HG02840 (cell line): ENCODE measurements around the gene CLSTN1.

ENCODE experiments used
- ATAC-seq: cut with Tn5 transposase; IDR thresholded peaks from one replicate; pipeline ENCODE4 v1.9.1; 2021; ENCODE audit warnings: mild to moderate bottlenecking, moderate library complexity, moderate number of reproducible peaks; ENCODE audit not compliant: unreplicated experiment, low FRiP score

Gene CLSTN1

DNA sequence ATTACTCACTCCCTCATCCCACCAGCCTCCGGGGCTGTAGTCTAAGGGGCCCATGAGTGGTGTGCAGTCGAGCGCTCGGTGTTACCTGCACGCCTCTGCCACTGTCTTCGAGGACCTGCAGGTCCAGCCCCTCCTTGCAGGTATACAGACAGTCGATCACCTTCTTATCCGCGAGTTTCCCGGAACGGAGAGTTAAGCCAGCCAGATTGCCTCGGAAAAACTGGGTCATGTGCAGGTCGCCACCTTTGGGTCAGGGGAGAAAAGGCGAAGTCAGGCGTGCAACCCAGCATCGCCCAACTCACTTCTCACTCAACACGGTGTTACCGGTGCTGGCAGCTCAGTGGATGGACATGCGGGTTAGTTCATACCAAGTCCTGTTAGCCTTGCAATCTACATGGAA, 88.0 kb downstream of the CLSTN1 start:
- ATAC-seq: no peak

DNA sequence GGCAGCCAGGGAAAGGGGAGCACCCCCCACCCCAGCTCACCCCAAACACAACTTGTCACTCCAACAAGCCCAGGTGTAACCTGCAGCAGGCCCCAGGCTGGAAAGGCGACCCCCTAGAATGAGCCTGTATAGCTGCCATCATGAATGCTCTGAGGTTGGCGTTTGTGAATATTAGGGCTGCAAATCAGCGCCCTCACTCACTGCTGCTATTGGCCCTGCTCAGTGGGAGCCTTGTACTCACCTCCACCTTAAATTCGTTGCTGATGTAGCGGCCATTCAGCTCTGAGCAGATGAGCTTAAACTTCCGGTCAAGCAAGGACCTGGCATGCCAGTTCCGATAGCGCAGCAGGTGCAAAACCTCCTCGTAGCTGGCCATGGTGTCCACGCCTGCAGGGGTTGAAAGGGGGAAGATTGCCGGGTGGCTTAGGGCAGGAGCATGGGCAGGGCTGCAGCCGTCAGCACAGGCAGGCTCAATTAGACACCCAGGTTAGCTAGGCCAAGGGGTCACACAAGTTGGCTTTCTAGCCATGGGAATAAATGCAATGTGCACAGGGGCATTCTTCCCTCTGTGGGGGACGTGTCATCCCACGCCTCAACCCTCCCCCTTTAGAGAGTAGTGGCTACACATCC, 90.5 kb downstream of the CLSTN1 start:
- ATAC-seq: no peak

DNA sequence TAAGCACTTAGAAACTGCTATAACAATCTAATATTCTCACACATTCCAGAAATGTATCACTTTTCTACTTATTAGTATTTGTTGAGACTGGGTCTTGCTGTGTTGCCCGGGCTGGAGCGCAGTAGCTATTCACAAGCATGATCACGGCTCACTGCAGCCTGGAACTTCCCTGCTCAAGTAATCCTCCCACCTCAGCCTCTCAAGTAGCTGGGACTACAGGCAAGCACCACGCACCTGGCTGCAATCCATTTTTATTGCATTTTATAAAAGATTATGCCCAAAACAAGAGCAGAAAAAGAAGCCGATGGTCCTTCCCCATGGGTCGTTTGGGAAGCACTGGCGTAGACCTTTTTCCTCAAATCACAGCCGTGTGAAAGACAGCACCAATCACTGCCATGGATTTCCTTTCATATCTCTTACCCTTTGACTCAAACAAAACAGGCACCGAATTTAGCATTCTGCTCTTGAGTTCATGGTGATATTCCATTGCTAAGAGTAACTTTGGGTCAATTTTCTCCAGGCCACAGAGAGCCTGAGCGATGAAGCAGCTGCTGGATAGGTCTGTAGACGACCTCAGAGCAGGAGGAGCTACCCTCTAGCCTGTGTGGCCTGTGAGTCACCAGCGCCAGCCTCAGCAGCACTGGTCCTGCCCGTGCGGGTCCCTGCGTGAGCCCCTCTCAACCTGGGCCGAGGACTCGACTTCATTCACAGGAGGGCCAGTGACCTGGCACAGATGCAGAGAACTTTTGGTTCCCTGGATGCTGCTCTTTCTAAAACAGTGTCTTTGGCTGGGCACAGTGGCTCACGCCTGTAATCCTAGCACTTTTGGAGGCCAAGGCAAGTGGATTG, 91.4 kb downstream of the CLSTN1 start:
- no peak for ATAC-seq

DNA sequence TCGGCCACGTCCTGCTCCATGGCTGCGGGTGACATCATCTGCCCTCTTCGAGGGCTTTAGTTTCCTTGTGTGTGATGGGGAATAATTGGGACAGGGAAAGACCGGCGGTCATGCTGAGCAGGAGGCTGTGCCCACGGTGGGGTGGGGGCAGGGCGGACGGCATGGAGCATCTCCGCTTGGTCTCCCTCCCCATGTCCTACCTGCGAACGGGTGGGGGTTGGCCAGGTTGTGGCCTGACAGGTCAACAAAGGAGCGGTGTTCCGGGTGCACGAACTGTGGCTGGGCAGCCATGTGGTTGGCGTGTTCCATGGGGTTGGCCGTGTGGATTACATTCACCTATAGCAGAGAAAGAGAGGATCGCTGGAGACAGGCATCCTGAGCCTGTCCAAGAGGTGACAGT, 92.2 kb downstream of the CLSTN1 start:
- no peak for ATAC-seq

DNA sequence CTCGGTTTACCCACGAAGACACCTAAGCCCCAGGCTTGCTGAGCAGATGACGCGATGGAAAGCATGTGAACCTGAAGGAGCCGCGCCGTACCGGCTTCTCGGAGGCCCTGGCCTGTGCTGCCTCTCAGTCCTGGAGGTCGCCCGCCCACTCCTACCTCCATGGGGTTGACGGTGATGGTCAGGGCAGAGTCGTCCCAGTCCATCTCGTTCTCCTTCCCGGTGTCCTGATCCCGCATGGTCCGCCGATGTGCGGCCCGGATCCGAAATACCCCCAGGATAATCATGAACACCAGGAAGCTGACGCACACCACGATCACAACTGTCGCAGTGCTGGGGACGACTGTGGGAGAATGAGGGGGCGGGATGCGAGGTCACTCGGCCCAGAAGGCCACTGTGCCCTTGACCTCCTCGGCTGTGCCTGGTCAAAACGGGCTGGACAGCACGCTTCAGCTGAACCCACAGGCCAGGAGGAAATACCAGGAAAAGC, 92.7 kb downstream of the CLSTN1 start:
- no peak for ATAC-seq

DNA sequence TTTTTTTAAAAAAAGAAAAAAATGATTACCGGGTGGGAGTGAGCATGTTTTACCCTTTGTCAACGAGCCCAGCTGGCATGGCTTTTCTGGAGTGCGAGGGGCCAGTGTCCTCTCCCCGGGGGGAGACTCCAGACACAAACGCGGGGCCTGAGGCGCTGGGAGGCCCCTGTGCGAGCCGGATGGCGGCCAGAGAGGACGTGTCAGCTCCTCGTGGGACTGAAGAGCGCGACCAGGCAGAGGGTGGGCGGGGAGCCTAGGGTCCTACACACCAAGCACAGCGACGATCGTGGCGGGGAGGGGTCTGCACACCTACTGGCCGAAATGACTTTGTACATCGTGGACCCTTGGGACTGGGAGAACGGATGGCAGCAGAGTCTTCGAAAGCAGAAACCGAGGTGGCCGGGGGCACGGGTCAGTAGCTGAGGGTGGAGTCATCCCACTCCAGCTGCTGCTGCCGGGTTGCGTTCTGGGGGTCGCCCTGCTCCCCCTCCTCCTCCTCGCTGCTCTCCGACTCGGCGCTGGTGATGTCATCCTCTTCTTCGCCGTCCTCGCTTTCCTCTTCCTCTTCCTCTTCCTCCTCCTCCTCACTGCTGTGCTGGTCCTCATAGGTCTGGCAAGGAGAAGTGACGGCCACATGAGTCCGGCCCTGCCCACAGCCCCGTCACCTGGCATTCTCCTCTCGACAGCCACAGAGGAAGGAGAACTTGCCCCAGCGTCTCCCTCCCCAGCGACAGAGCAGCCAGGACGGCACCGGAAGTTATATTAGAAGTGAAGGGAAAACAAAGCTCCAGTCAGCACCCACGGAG, 93.5 kb downstream of the CLSTN1 start:
- ATAC-seq: no peak

DNA sequence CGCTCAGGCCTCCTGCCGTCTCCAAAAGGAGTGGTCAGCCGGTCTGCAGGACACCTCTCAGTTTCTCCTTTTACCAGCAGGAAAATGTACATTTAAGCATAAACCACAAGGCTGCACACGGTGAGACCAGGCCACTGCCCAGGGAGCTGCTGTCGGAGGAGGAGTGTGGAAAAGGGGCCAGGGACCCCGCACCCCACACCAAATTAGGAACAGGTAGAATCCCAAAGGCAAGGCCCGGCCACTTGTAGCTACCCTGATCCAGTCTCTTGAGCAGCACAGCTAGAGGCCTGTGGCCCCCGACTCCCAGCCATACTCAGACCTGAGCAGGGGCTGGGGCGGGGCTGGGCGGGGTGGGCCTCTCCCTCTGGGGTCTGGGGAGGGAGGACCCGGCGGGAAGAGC, 94.2 kb downstream of the CLSTN1 start:
- no peak for ATAC-seq

DNA sequence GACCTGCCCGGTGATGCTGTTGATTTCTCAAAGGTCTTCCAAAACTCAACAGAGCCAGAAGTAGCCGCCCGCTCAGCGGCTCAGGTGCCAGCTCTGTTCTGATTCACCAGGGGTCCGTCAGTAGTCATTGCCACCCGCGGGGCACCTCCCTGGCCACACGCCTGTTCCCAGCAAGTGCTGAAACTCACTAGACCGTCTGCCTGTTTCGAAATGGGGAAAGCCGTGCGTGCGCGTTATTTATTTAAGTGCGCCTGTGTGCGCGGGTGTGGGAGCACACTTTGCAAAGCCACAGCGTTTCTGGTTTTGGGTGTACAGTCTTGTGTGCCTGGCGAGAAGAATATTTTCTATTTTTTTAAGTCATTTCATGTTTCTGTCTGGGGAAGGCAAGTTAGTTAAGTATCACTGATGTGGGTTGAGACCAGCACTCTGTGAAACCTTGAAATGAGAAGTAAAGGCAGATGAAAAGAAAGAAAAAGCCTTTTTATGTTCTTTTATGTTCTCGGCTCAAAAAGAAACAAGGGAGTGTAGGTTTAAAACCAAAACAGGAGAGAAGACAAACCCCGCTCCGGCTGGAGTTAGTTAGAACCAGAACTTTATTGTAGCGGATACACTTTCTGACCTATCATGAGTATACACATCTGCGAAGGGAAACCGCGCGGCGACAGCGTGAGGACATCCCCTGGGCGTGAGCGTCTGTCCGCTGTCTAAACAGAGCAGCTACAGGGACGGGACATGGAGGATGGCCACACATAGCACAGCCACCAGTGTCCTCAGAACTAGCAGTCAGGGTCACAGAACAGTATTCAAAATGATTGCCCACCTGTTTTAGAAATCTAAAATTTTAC, 95.1 kb downstream of the CLSTN1 start:
- no peak for ATAC-seq

DNA sequence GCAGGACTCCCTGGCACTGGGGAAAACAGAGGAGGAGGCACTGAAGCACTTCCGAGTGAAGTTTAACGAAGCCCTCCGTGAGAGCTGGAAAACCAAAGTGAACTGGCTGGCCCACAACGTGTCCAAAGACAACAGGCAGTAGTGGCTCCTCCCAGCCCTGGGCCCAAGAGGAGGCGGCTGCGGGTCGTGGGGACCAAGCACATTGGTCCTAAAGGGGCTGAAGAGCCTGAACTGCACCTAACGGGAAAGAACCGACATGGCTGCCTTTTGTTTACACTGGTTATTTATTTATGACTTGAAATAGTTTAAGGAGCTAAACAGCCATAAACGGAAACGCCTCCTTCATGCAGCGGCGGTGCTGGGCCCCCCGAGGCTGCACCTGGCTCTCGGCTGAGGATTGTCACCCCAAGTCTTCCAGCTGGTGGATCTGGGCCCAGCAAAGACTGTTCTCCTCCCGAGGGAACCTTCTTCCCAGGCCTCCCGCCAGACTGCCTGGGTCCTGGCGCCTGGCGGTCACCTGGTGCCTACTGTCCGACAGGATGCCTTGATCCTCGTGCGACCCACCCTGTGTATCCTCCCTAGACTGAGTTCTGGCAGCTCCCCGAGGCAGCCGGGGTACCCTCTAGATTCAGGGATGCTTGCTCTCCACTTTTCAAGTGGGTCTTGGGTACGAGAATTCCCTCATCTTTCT, 96.7 kb downstream of the CLSTN1 start:
- no peak for ATAC-seq

DNA sequence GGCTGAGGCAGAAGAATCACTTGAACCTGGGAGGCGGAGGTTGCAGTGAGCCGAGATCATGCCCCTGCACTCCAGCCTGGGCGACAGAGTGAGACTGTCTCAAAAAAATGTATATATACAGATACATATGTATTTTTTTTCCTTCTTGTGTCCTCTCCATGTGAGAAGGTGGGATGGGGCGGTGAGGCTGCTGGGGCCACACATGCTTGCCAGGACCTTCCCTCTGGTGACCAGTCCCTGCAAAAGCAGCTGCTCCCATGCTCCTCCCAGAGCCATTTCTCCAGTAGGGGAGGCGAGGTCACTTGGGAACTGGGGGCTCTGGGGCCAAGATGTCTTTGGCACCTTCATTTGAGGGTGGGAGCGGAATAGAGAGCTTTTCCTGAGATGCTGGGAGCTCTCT, 97.4 kb downstream of the CLSTN1 start:
- ATAC-seq: no peak

DNA sequence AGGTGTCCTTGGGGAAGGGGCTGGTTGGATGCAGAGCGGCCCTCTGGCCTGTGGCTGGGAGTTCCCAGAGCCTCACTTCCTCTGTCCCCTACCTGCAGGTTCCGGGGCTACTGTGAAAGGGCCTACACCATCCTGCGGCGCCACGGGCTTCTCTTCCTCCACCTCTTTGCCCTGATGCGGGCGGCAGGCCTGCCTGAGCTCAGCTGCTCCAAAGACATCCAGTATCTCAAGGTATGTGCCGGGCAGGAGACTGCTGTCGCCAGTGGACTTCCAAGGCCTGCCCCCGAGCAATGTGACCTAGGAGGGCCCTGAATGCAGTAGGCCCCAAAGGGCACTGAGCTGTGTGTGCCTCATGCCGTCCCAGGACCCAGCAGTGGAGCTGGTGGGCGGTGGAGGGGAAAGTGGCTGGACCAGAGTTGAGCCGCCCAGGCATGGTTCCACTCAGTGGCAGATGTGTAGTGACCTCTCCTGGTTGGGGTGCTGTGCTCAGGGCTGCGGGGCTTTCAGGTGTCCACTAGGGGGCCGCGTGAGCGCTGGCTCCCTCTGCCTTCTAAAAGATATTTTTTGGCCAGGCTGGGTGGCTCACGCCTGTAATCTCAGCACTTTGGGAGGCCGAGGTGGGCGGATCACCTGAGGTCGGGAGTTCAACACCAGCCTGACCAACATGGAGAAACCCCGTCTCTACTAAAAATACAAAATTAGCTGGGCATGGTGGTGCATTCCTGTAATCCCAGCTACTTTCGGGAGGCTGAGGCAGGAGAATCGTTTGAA, 98.9 kb downstream of the CLSTN1 start:
- ATAC-seq: no peak

DNA sequence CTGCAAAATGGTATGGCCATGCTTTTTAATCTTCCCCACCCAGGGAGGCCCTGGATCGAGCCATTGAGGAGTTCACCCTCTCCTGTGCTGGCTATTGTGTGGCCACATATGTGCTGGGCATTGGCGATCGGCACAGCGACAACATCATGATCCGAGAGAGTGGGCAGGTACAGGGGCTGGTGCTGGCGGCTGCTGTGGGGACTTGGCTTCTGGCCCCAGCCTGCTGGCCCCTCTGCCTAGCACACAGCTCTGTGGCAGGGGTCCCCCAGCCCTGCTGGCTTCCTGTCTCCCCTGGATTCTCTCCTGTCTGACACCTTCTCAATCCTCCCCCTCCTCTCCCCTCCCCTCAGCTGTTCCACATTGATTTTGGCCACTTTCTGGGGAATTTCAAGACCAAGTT, 99.8 kb downstream of the CLSTN1 start:
- no peak for ATAC-seq

DNA sequence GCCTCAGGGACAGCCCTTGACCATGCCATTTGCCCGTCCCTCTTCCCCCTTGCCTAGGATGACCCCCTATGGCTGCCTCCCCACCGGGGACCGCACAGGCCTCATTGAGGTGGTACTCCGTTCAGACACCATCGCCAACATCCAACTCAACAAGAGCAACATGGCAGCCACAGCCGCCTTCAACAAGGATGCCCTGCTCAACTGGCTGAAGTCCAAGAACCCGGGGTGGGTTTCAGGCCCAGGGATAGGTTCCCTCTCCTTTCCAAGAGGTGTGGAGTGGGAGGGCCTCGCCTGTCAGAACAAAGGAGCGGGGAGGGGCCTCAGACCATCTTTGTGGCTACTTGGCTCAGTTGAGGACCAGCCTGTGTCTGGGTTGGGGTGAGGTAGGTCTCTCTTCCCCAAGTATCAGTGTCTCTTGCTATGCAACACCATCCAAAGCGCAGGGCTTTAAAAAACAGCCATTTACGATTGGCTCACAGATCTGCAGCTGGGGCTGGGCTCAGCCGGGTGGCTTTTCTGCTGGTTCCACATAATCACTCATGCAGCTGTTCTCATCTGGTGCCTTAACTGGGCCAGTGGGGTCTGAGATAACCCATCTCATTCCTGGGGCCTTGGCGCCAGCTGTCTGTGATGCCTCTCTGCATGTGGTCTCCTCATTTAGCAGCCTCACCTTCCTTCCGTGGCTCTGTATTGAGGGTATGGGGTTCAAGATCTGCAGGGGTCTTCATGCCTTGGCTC, 100.5 kb downstream of the CLSTN1 start:
- ATAC-seq: no peak

DNA sequence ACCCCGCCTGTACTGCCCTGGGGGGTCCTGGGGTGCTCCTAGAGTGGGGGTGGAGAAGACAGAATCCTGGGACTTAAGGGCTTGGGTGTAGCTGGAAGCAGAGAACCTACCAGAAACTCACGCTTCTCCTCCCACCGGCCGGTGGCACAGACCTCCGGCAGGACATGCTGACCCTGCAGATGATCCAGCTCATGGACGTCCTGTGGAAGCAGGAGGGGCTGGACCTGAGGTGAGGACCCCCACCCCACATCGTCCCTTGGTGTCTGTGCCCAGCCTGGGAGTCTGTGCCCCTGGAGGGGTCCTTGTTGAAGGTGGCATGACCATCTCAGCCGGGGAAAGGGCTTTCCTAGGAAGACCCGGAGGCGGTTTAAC, 101.4 kb downstream of the CLSTN1 start:
- no peak for ATAC-seq

DNA sequence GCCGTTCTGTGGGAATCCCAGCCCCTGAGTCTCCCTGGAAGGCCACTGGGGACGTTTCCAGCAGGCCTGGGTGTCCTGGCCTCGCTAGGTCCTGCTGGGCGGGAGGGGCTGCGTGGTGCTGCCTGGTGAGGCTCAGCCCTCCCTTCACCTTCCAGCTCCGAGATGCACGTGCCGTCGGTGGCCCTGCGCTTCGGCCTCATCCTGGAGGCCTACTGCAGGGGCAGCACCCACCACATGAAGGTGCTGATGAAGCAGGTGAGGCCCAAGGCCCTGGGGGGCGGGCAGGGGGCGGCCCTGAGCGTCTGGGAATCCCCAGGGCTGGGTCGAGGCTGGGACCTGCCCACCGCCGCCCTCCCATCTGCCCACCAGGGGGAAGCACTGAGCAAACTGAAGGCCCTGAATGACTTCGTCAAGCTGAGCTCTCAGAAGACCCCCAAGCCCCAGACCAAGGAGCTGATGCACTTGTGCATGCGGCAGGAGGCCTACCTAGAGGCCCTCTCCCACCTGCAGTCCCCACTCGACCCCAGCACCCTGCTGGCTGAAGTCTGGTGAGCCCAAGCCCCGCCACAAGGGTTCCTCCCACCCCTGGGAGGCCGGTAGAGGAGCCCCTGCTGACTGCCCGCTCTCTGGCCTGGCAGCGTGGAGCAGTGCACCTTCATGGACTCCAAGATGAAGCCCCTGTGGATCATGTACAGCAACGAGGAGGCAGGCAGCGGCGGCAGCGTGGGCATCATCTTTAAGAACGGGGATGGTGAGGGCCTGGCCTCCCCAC, 102.0 kb downstream of the CLSTN1 start:
- ATAC-seq: no peak

DNA sequence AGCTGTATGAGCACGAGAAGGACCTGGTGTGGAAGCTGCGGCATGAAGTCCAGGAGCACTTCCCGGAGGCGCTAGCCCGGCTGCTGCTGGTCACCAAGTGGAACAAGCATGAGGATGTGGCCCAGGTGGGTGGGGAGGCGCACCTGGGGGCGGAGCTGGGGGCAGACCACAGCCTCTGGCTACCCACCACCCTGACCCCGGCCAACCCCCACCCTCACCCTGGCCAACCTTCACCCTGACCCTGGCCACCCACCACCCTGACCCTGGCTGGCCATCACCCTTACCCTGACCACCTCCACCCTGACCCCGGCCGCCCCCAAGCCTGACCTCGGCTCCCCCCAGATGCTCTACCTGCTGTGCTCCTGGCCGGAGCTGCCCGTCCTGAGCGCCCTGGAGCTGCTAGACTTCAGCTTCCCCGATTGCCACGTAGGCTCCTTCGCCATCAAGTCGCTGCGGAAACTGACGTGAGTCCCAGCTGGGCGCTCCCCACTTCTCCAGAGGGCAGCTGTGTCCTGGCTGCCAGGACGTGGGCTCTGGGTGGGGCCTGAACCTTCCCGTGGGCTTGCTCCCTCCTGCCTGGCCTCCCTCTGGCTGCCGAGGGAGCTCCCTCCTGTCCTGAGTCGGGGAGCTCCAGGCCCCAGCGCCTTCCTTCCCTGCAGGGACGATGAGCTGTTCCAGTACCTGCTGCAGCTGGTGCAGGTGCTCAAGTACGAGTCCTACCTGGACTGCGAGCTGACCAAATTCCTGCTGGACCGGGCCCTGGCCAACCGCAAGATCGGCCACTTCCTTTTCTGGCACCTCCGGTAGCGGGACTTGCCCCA, 102.8 kb downstream of the CLSTN1 start:
- no peak for ATAC-seq
